ENCODE measurements around the gene UBALD2.

GRCh38 chr17:76233588-76234353 lies 31.4 kb upstream of the UBALD2 start:
- TF ChIP-seq POLR2A (IDR thresholded peaks at IDR 0.05; ENCODE audit: low read length) = no peak
- no peak for TF ChIP-seq GATA1 (IDR thresholded peaks at IDR 0.05; ENCODE audit: low read depth, low read length)
